Measurements from ENCODE around the gene PAX2.

The PAX2 gene

DNA sequence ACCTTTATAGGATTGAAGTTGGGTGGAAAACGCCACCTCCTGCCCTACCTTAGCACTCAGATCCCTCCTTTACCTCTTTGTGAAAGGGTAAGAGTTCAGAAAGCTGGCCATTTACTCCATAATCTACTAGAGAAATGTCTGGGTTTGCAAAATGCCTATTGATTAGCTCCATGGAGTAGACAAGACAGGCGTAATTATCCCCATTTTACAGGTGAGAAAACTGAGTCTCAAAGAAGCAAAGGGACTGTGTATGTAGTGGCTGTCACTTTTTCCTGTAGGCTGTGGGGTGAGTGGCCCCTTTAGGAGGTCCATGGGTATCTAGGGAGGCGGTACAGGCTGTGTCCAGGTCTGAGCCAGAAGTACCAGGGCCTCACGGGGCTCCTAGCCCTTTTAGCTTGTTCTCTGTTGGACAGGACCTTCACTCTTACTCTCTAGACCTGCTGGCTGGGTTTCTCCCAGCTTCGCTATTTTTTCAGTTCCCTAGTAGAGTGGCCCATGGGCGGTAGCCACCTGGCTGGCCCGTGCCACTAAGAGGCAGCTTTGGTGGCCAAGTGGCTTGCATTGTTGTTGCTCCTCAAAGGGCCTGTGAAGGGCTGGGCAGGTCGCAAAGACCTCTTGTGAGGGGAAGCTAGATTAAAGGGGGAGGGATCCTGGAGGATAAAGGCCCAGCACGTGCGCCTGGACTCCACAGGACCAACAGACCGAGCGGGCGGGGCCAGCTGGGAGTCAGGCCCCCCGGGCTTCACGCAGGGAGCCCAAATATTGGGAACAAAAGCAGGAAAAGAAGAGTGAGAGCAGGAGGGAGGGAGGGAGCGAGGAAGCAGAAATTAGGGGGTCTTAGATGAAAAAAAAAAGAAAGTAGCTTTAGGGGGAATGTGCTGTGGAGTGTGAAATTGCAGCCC, 4.7 kb upstream of the PAX2 start:
- H3K9ac ChIP-seq (ENCODE audit: low read length in 2 of 2), result no peak overlapping the region
- no peak overlapping the region for H3K4me3 ChIP-seq (ENCODE audit: low read length in 2 of 2)
- peaks cover 49% of the 10 kb centered on the region for H3K4me1 ChIP-seq (ENCODE audit: control insufficient read depth, insufficient read depth, low read length)
- no peak overlapping the region for H3K27ac ChIP-seq (ENCODE audit: low read length)
- no peaks in the 10 kb centered on the region for H3K9me3 ChIP-seq (ENCODE audit: control insufficient read depth in 2 of 2, low read length in 2 of 2)
- H3K27me3 ChIP-seq (ENCODE audit: control insufficient read depth in 1 of 2, insufficient read depth in 2 of 2, low read length in 2 of 2), result peaks cover 86 to 95% of the 10 kb centered on the region in 2 donors
- H3K36me3 ChIP-seq (ENCODE audit: control insufficient read depth in 2 of 2, insufficient read depth in 2 of 2, low read length in 2 of 2), result no peaks in the 10 kb centered on the region

DNA sequence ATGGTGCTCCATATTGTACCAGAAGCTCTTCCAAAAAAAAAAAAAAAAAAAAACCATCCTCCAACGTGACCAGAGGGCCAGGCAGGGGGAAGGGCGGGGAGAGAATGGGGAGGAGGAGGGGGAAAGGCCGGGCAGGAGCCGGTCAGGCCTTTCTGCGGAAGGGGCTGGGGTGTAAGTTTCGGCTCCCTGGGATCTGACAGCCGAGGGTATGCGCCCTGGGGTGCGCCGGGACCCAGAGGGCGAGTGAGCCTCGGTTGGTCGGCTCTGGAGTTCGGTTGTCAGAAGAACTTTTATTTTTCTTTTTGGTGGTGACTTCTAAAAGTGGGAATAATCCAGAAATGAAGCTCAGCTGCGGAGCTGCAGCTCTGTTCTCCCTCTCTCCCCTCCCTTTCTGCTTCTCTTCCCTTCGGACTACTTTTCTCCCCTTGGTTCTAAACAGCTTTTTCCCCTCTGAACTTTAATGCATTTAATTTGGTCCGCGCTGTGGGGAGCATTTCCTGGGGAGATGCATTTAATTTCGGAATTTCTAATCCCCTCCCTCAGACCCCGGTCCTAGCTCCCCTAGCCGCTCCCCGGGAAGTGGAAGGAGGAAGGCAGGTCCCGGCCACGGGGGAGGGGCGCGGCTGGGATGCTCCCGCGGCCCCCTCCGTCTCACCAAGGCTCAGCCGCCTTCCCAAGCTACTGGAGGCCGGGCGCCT, 3.9 kb upstream of the PAX2 start:
- Histone ChIP-seq H3K4me3 (ENCODE audit: low read length in 2 of 2) (no peak overlapping the region), H3K4me1 (ENCODE audit: control insufficient read depth, insufficient read depth, low read length) (peaks cover 57% of the 10 kb centered on the region), H3K27me3 (ENCODE audit: control insufficient read depth in 1 of 2, insufficient read depth in 2 of 2, low read length in 2 of 2) (peaks cover 84 to 95% of the 10 kb centered on the region in 2 donors), H3K9ac (ENCODE audit: low read length in 2 of 2) (no peak overlapping the region), H3K36me3 (ENCODE audit: control insufficient read depth in 2 of 2, insufficient read depth in 2 of 2, low read length in 2 of 2) (no peaks in the 10 kb centered on the region), H3K27ac (ENCODE audit: low read length) (no peak overlapping the region), H3K9me3 (ENCODE audit: control insufficient read depth in 2 of 2, low read length in 2 of 2) (no peaks in the 10 kb centered on the region)

DNA sequence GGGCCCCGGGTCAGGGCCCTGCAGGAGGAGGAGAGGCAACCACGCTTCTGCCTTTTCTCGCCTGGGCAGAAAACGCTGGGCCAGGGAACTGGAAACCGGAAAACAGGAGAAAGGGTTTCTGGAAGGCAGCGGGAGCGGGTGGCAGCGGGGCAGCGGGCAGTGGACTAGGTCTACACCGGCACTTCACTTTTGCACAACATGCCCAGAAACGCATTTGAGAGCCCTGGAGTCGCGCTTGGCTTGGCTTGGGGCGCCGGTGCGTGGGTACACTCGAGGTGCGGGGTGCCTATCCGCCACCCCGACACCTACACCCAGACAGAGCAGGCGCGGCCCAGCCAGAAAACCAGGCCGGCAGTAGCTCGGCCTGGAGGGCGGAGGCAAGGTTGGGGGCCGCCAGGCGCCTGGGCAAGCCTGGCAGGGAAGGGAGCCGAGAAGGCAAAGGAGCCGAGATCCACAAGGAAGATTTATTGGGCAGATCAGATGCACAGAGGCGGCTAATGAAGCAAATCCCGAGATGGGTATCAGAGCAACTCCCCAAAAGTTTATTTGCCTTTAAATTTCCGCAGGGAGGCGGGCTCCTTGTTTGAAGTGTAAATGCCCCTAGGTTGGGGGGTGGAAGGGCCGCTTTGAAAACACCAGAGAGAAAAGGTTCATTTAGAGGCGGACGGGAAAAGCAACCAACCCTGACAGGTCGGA, 3.2 kb upstream of the PAX2 start:
- peaks cover 84 to 95% of the 10 kb centered on the region in 2 donors for H3K27me3 ChIP-seq (ENCODE audit: control insufficient read depth in 1 of 2, insufficient read depth in 2 of 2, low read length in 2 of 2)
- H3K27ac ChIP-seq (ENCODE audit: low read length), result no peak overlapping the region
- no peak overlapping the region for H3K9ac ChIP-seq (ENCODE audit: low read length in 2 of 2)
- no peaks in the 10 kb centered on the region for H3K9me3 ChIP-seq (ENCODE audit: control insufficient read depth in 2 of 2, low read length in 2 of 2)
- H3K36me3 ChIP-seq (ENCODE audit: control insufficient read depth in 2 of 2, insufficient read depth in 2 of 2, low read length in 2 of 2), result no peaks in the 10 kb centered on the region
- H3K4me3 ChIP-seq (ENCODE audit: low read length in 2 of 2), result no peak overlapping the region
- peaks cover 57% of the 10 kb centered on the region for H3K4me1 ChIP-seq (ENCODE audit: control insufficient read depth, insufficient read depth, low read length)

DNA sequence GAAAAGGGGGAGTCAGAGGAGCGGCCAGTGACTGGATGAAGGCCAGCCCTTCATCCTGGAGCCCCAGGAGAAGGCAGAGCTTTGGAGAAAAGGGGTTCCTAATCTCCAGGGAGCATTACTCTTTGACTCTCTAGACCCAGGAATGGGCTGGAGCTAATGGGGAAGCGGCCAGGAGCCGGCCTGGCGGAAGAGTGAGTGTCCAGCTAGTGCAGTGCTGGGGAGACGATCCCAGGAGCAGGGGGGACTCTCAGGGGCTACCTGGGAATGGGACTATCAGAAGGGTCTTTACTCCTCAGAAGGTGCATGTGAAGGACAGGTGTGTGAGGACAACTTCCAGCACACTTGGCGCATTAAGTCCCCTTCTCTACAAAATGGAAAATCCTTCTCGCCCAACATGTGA, 2.4 kb upstream of the PAX2 start:
- Histone ChIP-seq H3K36me3 (ENCODE audit: control insufficient read depth in 2 of 2, insufficient read depth in 2 of 2, low read length in 2 of 2) (no peaks in the 10 kb centered on the region), H3K27ac (ENCODE audit: low read length) (no peak overlapping the region), H3K4me3 (ENCODE audit: low read length in 2 of 2) (no peak overlapping the region), H3K4me1 (ENCODE audit: control insufficient read depth, insufficient read depth, low read length) (peaks cover 56% of the 10 kb centered on the region), H3K9me3 (ENCODE audit: control insufficient read depth in 2 of 2, low read length in 2 of 2) (no peaks in the 10 kb centered on the region), H3K27me3 (ENCODE audit: control insufficient read depth in 1 of 2, insufficient read depth in 2 of 2, low read length in 2 of 2) (peaks cover 82 to 95% of the 10 kb centered on the region in 2 donors), H3K9ac (ENCODE audit: low read length in 2 of 2) (no peak overlapping the region)

DNA sequence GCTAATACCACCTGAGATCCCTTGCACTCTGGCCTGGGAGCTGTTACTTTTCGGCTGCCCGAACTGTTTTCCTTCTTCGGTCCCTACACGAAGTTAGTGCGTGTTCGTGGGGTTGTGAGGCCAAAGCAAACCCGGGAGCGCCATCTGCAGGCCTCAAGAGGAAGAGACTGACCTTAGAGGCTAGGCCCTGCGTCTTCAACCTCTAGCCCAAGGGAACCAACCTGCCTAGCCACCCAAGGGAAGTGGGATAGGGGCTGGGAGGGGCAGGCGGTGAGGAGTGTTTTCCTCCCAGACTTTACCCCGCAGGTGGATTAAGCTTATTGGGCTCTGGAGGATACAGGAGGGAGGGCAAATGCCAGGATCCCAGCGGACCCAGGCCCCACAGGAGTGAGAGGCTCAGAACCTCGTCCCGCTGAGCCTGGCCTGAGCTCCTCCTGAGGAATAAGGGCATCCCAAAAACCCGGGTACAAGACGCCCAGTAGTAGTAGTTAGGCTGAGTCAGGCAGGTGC, 1.7 kb upstream of the PAX2 start:
- Histone ChIP-seq H3K27me3 (ENCODE audit: control insufficient read depth in 1 of 2, insufficient read depth in 2 of 2, low read length in 2 of 2) (peaks cover 82 to 95% of the 10 kb centered on the region in 2 donors), H3K4me1 (ENCODE audit: control insufficient read depth, insufficient read depth, low read length) (peaks cover 60% of the 10 kb centered on the region), H3K27ac (ENCODE audit: low read length) (no peak overlapping the region), H3K9me3 (ENCODE audit: control insufficient read depth in 2 of 2, low read length in 2 of 2) (no peaks in the 10 kb centered on the region), H3K36me3 (ENCODE audit: control insufficient read depth in 2 of 2, insufficient read depth in 2 of 2, low read length in 2 of 2) (no peaks in the 10 kb centered on the region), H3K4me3 (ENCODE audit: low read length in 2 of 2) (peak overlapping the region; percentile 11 to 22), H3K9ac (ENCODE audit: low read length in 2 of 2) (no peak overlapping the region)

DNA sequence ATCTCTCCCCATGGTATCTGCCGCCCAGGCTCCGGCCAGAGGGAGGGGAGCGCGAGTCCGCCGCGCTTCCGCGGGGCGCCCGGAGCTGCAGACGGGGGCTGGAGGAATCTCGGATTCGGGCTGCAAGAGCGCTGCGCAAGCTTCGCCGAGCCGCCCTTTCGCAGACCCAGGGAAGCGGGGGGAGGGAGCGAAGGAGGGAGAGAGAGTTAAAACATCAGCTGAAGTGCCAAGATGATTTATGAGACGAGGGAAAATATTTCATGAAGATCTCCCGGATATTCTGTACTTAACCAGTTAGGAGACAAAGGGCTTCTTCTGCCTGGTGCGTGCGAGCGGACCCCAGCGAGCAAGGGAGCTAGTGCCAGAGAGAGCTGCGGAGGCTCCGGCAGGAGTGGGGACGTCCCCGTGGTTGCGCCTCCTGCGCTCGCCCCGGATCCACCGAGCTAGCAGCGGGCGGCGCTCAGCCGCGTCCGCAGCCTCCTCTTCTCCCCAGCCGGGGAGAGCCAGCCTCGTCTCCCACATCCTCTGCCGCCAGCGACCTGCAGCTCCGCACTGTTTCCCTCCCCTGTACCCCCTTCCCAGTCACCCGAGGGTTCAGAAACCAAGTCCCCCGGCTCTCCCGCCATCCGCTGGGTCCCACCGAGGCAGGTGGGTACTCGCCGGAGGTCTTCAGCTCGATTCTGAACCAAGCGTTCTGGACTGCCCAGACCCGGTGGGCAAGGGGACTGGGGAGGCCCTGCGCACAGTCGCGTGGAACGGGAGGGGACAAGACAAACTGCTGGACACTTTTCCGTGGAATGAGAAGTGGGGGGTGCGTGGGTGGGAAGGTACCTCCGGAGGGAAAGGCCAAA, 1.0 kb upstream of the PAX2 start:
- Histone ChIP-seq H3K9me3 (ENCODE audit: control insufficient read depth in 2 of 2, low read length in 2 of 2) (no peaks in the 10 kb centered on the region), H3K4me1 (ENCODE audit: control insufficient read depth, insufficient read depth, low read length) (peaks cover 60% of the 10 kb centered on the region), H3K4me3 (ENCODE audit: low read length in 2 of 2) (peak overlapping the region; percentile 11 to 44), H3K27me3 (ENCODE audit: control insufficient read depth in 1 of 2, insufficient read depth in 2 of 2, low read length in 2 of 2) (peaks cover 82 to 95% of the 10 kb centered on the region in 2 donors), H3K36me3 (ENCODE audit: control insufficient read depth in 2 of 2, insufficient read depth in 2 of 2, low read length in 2 of 2) (no peaks in the 10 kb centered on the region), H3K9ac (ENCODE audit: low read length in 2 of 2) (no peak overlapping the region), H3K27ac (ENCODE audit: low read length) (no peak overlapping the region)

DNA sequence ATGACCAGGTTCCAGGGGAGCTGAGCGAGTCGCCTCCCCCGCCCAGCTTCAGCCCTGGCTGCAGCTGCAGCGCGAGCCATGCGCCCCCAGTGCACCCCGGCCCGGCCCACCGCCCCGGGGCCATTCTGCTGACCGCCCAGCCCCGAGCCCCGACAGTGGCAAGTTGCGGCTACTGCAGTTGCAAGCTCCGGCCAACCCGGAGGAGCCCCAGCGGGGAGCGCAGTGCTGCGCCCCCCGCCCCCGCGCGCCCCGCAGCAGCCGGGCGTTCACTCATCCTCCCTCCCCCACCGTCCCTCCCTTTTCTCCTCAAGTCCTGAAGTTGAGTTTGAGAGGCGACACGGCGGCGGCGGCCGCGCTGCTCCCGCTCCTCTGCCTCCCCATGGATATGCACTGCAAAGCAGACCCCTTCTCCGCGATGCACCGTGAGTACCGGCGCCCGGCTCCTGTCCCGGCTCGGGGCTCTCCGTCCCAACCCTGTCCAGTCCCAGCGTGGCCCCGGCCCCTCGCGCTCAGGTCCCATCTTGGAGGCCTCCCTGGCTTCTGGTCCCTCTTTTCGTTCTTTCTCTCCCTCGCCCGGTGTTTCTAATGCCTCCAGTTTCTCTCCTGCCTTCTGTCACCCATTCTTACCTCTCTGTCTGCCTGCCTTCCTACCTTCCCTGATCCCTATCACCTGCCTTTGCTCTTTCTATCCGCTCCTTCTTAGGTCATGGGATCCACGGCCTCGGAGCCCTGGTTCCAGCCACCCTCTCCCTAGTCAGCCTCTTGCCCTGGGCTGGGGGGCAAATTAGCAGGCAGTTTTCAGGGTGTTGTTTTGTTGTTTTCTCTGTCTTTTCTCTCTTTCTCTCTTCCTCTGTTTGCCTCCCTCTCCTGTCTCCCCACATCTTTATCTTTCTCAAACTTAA, 751 bp downstream of the PAX2 start:
- H3K9me3 ChIP-seq (ENCODE audit: control insufficient read depth in 2 of 2, low read length in 2 of 2), result no peaks in the 10 kb centered on the region
- no peak overlapping the region for H3K9ac ChIP-seq (ENCODE audit: low read length in 2 of 2)
- H3K4me1 ChIP-seq (ENCODE audit: control insufficient read depth, insufficient read depth, low read length), result peaks cover 60% of the 10 kb centered on the region
- peaks cover 82 to 94% of the 10 kb centered on the region in 2 donors for H3K27me3 ChIP-seq (ENCODE audit: control insufficient read depth in 1 of 2, insufficient read depth in 2 of 2, low read length in 2 of 2)
- peak overlapping the region in 1 of 2 donors; percentile 58 for H3K4me3 ChIP-seq (ENCODE audit: low read length in 2 of 2)
- H3K36me3 ChIP-seq (ENCODE audit: control insufficient read depth in 2 of 2, insufficient read depth in 2 of 2, low read length in 2 of 2), result no peaks in the 10 kb centered on the region
- no peak overlapping the region for H3K27ac ChIP-seq (ENCODE audit: low read length)

DNA sequence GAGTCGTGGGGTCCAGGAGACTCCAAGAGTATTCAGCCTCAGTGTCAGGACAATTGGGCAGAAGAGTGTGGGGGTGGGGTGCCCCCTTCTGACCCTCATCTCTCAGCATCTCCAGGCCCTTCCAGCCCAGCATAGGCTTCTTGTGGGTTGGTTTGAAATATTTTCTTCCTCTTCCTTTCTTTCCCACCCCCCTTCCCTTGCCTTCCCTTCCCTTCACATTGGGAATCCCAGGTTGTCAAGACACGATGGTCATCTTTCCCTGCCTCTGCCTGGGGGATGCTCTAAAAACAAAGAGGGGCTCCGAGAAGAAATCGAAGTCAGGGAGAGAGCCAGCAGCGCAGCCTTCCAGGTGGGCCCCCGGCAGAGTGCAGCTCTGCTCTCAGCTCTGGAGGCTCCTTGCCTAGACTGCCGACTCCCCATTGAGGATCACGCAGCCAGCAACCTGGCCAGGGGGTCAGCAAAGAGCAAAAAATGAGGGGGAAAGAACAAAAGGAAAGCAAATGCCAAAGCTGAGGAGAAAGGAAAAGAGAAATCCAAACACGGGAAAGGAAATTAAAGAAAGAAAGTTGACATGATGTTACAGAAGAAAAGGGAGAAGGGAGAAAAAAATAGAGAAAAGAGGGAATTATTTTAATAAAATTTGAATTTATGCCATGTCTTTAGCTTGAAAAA, 1.5 kb downstream of the PAX2 start:
- H3K27me3 ChIP-seq (ENCODE audit: control insufficient read depth in 1 of 2, insufficient read depth in 2 of 2, low read length in 2 of 2), result peaks cover 84 to 94% of the 10 kb centered on the region in 2 donors
- H3K4me3 ChIP-seq (ENCODE audit: low read length in 2 of 2), result no peak overlapping the region
- peaks cover 55% of the 10 kb centered on the region for H3K4me1 ChIP-seq (ENCODE audit: control insufficient read depth, insufficient read depth, low read length)
- H3K36me3 ChIP-seq (ENCODE audit: control insufficient read depth in 2 of 2, insufficient read depth in 2 of 2, low read length in 2 of 2), result no peaks in the 10 kb centered on the region
- H3K9me3 ChIP-seq (ENCODE audit: control insufficient read depth in 2 of 2, low read length in 2 of 2), result no peaks in the 10 kb centered on the region
- H3K27ac ChIP-seq (ENCODE audit: low read length), result no peak overlapping the region
- H3K9ac ChIP-seq (ENCODE audit: low read length in 2 of 2), result no peak overlapping the region

Data from stomach smooth muscle (tissue), 2 donors.